Cardiac septum (tissue), 1 donor: ENCODE results near the gene TTC7B. TPM values are rescaled to one million over a fixed set of nuclear protein-coding genes. Genes with fewer than 3 reads are reported as not detected.

Experiments used
- DNase-seq: peaks from one replicate; pipeline ENCODE4 v3.0.0-alpha.2; 2020; ENCODE audit warnings: low spot score
- intact Hi-C: fragments of 100-400 bp; cut with DNase I; formaldehyde crosslinking; loops from one replicate; pipeline ENCODE4 v1.14.0; 2022
- total RNA-seq: library from RNA; stranded (reverse); fragmentation: NEBNext Ultra II Directional; extraction: Animal tissue kit (Norgen Biotek cat#: 25700); gene quantifications from one replicate; pipeline ENCODE4 v1.2.1, GENCODE V29; 2021
- donor health status: DM: no; HTN: no; CAD: no.

The TTC7B gene
- total RNA-seq, 1 donor from 2014 or later: 64.9 TPM

- no peak for DNase-seq
- intact Hi-C loops: no loop called here
Observed at GRCh38 chr14:90518941-90519256, 297.3 kb downstream of the TTC7B start.

GRCh38 chr14:90518069-90518940 lies 297.9 kb downstream of the TTC7B start:
- DNase-seq: no peak

GRCh38 chr14:90517076-90517841 lies 299.0 kb downstream of the TTC7B start:
- DNase-seq: no peak
- intact Hi-C loops: no loop called here

More at GRCh38 chr14:90518069-90518940, 297.9 kb downstream of the TTC7B start:
- intact Hi-C loops: no loop called here

GRCh38 chr14:90514566-90514965 lies 301.7 kb downstream of the TTC7B start:
- intact Hi-C loops: no loop called here
- no peak for DNase-seq

- intact Hi-C loops: no loop called here
- no peak for DNase-seq
Observed at GRCh38 chr14:90514015-90514398, 302.2 kb downstream of the TTC7B start.

GRCh38 chr14:90513161-90514014 lies 302.8 kb downstream of the TTC7B start:
- intact Hi-C loops: no loop called here
- DNase-seq: no peak

- DNase-seq: no peak
- intact Hi-C loops: no loop called here
Observed at GRCh38 chr14:90512329-90512991, 303.8 kb downstream of the TTC7B start.

- intact Hi-C loops: no loop called here
- no peak for DNase-seq
Observed at GRCh38 chr14:90511795-90512328, 304.4 kb downstream of the TTC7B start.

- DNase-seq: no peak
- intact Hi-C loops: no loop called here
Observed at GRCh38 chr14:90511252-90511651, 305.0 kb downstream of the TTC7B start.

- DNase-seq: no peak
- intact Hi-C loops: no loop called here
Observed at GRCh38 chr14:90510159-90510558, 306.1 kb downstream of the TTC7B start.

GRCh38 chr14:90509403-90509802 lies 306.8 kb downstream of the TTC7B start:
- DNase-seq: no peak
- intact Hi-C loops: no loop called here

- intact Hi-C loops: no loop called here
- no peak for DNase-seq
Observed at GRCh38 chr14:90508536-90509254, 307.5 kb downstream of the TTC7B start.

GRCh38 chr14:90508036-90508435 lies 308.2 kb downstream of the TTC7B start:
- intact Hi-C loops: no loop called here
- DNase-seq: no peak

GRCh38 chr14:90507428-90507827 lies 308.8 kb downstream of the TTC7B start:
- no peak for DNase-seq
- intact Hi-C loops: no loop called here

- intact Hi-C loops: no loop called here
- DNase-seq: no peak
Observed at GRCh38 chr14:90506748-90507147, 309.5 kb downstream of the TTC7B start.

- DNase-seq: no peak
- intact Hi-C loops: no loop called here
Observed at GRCh38 chr14:90505531-90505930, 310.7 kb downstream of the TTC7B start.

GRCh38 chr14:90504643-90505042 lies 311.6 kb downstream of the TTC7B start:
- DNase-seq: no peak
- intact Hi-C loops: no loop called here

GRCh38 chr14:90503582-90503981 lies 312.6 kb downstream of the TTC7B start:
- DNase-seq: no peak
- intact Hi-C loops: no loop called here

GRCh38 chr14:90502760-90503159 lies 313.5 kb downstream of the TTC7B start:
- intact Hi-C loops: no loop called here
- no peak for DNase-seq
